GM10266 (cell line): ENCODE results near the gene BMERB1.

Experiments
- DNase-seq: peaks from one replicate; pipeline ENCODE4 v3.0.0; 2012; ENCODE audit errors: extremely low spot score
- TF ChIP-seq, protein P1 (sequence below): IDR thresholded peaks from 2 replicates; pipeline ENCODE4 v1.5.1; 2012; ENCODE audit warnings: mild to moderate bottlenecking, low read depth; ENCODE audit not compliant: control insufficient read depth, insufficient read depth; ENCODE audit errors: missing control alignments

The BMERB1 gene

DNA sequence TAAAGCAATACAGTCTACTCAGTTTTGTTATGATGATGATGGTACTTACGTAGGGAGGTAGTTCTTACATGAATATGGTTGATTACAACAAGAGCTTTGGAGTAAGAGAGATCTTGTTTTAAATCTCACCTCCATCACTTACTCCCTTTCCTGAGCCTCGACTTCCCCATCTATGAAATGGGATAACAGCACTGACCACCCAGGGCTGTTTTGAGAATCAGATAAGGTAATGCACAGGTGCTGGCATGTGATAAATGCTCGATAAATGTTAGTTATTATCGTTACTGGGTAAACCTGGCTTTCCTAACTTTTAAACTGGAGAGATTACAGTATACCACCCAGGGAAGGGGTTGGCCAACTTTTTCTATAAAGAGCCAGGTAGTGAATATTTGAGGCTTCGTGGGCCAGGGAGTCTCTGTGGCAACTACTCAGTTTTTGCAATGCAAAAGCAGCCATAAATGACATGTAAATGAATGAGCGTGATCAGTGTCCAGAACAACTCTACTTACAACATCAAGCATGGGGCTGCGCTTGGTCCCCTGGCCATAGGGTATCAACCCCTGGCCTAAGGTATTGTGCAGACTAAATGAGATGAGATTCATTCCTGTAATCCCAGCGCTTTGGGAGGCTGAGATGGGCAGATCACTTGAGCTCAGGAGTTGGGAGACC, 73.7 kb downstream of the BMERB1 start:
- TF ChIP-seq, protein P1, sequence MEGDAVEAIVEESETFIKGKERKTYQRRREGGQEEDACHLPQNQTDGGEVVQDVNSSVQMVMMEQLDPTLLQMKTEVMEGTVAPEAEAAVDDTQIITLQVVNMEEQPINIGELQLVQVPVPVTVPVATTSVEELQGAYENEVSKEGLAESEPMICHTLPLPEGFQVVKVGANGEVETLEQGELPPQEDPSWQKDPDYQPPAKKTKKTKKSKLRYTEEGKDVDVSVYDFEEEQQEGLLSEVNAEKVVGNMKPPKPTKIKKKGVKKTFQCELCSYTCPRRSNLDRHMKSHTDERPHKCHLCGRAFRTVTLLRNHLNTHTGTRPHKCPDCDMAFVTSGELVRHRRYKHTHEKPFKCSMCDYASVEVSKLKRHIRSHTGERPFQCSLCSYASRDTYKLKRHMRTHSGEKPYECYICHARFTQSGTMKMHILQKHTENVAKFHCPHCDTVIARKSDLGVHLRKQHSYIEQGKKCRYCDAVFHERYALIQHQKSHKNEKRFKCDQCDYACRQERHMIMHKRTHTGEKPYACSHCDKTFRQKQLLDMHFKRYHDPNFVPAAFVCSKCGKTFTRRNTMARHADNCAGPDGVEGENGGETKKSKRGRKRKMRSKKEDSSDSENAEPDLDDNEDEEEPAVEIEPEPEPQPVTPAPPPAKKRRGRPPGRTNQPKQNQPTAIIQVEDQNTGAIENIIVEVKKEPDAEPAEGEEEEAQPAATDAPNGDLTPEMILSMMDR = no peak
- DNase-seq = no peak

DNA sequence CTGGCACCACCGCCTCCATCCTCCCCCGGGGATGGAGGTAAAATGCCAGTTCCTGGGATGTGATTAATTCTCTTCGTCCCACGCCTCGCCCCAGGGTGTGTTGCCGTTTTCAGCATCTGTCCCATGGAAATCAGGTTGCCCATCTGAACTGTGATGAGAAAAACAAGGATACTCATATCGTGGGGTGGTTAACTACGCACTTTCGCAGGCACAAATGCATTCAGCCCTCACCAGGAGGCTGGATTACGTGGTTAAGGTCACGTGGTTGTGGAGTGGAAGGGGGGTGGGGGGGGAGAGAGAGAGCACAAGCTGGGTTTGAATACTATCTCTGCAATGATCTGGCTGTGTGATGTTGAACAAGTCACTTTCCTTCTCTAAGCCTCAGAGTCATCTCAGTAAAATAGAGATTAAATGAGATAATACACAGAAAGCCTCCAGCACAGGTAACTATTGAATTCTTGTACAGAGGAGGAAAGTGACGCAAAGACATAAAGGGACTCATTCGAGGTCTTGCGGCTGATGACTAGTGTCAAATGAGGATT, 74.7 kb downstream of the BMERB1 start:
- TF ChIP-seq, protein P1 = no peak
- no peak for DNase-seq

GRCh38 chr16:15509593-15510535, 75.5 kb downstream of the BMERB1 start:
- no peak for DNase-seq
- TF ChIP-seq, protein P1 = no peak

DNA sequence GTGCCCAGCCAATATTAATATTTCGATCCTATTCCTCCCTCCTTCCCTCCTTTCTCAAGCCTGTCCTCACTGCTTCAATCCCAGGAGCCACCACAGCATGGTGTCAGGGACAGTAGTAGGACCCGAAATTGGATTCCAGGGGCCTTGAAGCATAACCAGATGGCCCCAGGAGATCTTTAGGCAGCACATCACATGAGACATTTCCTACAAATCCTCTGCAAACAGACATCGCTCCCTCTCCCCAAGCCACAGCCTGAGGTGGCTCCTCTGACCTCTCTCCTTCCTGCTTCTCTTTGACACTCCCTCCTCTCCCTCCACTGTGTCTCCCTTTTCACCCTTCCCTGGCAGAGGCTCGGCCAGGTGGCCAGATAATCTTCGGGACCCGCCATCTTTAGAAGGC, 76.6 kb downstream of the BMERB1 start:
- no peak for DNase-seq
- TF ChIP-seq, protein P1 = no peak

GRCh38 chr16:15511759-15512487, 77.5 kb downstream of the BMERB1 start:
- no peak for DNase-seq
- TF ChIP-seq, protein P1 = no peak

GRCh38 chr16:15513156-15513555, 78.8 kb downstream of the BMERB1 start:
- TF ChIP-seq, protein P1 = no peak
- no peak for DNase-seq
